ENCODE data around the gene ITPRIP. TPM values are rescaled to one million over a fixed set of nuclear protein-coding genes. Genes with fewer than 3 reads are reported as not detected.

Gene ITPRIP, protein sequence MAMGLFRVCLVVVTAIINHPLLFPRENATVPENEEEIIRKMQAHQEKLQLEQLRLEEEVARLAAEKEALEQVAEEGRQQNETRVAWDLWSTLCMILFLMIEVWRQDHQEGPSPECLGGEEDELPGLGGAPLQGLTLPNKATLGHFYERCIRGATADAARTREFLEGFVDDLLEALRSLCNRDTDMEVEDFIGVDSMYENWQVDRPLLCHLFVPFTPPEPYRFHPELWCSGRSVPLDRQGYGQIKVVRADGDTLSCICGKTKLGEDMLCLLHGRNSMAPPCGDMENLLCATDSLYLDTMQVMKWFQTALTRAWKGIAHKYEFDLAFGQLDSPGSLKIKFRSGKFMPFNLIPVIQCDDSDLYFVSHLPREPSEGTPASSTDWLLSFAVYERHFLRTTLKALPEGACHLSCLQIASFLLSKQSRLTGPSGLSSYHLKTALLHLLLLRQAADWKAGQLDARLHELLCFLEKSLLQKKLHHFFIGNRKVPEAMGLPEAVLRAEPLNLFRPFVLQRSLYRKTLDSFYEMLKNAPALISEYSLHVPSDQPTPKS
- 15.6 and 16.0 TPM in 2 replicates for polyA plus RNA-seq (2013)

DNA sequence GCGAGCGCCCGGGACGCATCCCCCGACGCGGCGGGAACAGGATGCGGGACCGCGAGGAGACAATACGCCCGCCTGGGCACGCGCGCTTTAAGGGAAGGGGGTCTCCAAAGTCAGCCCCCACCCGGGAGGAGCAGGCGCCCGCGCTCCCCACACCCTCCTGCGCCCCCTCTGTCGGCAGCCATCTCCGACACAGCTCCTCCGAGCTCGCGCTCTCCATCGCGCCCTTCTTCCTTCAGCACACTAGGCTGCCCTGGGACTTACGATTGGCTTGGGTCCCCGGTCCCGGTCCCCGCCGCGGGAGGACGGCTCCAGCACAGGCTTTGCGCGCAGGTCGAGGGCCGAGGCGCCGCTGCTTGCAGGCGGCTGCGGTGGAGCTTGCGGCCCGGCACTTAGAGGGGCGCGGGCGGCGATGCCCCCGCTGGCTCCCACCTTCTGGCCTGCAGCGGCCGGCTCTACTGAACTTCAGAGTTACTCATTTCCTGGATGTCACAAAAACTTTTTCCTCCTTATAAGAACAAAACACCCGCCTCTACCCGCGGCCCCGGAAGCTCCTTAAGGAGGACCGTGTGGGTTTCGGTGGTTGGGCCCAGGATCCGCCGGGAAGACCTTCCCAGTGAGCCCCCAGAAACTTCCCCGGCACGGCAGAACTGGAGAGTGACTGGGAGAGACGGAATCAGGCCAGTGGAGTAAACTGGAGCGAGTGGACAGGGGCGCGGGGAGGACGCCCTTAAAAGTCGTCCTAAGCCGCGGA is at the start of gene ITPRIP:
TSS of gene ITPRIP (minus strand) at position 481 of the 751 bp plus-strand sequence. CDS start 22,414 bp downstream, outside the sequence.
- Histone ChIP-seq H3K9ac (ENCODE audit: low read length) (peak within 1 kb of the TSS; percentile 79), H4K91ac (ENCODE audit: low read depth, low read length) (peak within 1 kb of the TSS; percentile 97), H2BK5ac (ENCODE audit: low read depth, low read length, poor library complexity) (peak within 1 kb of the TSS; percentile 100), H3K18ac (ENCODE audit: low read length) (peak within 1 kb of the TSS; percentile 97), H3K27me3 (ENCODE audit: insufficient read depth, low read length) (no peaks in the 10 kb centered on the region), H3K4ac (ENCODE audit: low read depth, low read length) (peak within 1 kb of the TSS; percentile 93), H3K4me3 (ENCODE audit: low read depth, low read length) (peak within 1 kb of the TSS; percentile 96), H2BK12ac (ENCODE audit: low read length) (peak within 1 kb of the TSS; percentile 94), H3K4me1 (ENCODE audit: control insufficient read depth in 1 of 2, insufficient read depth in 2 of 2, low read length in 2 of 2) (peaks cover 31% of the 10 kb centered on the region in 2 experiments), H3K36me3 (ENCODE audit: control insufficient read depth in 1 of 2, insufficient read depth in 2 of 2, low read length in 2 of 2) (peaks cover 0 to 2% of the 10 kb centered on the region in 2 experiments), H4K8ac (ENCODE audit: low read depth, low read length) (peak within 1 kb of the TSS; percentile 96), H3K23ac (ENCODE audit: low read length) (no peak within 1 kb of the TSS), H2AFZ (ENCODE audit: insufficient read depth, low read length, poor library complexity) (peak within 1 kb of the TSS; percentile 94), H2AK5ac (ENCODE audit: low read length) (peak within 1 kb of the TSS; percentile 61), H2BK120ac (ENCODE audit: insufficient read depth, low read length, poor library complexity) (peak within 1 kb of the TSS; percentile 100), H3K79me1 (ENCODE audit: low read length) (peaks cover 13% of the 10 kb centered on the region), H3K27ac (ENCODE audit: low read depth, low read length) (peak within 1 kb of the TSS; percentile 91), H3K9me3 (ENCODE audit: insufficient read depth, low read depth, low read length) (no peaks in the 10 kb centered on the region), H4K12ac (ENCODE audit: low read depth, low read length) (peak within 1 kb of the TSS; percentile 79), H3K4me2 (ENCODE audit: low read length) (peak within 1 kb of the TSS; percentile 61), H3K14ac (ENCODE audit: low read length) (peak within 1 kb of the TSS; percentile 98), H3K79me2 (ENCODE audit: control insufficient read depth, insufficient read depth, low read length, poor library complexity) (peaks cover 25% of the 10 kb centered on the region)
- WGBS (ENCODE audit: extremely low coverage, insufficient coverage, insufficient read length), result no CpG with 5 or more reads among the region's 70 CpGs
- peak in 1 of 2 donors; percentile 73 for DNase-seq

DNA sequence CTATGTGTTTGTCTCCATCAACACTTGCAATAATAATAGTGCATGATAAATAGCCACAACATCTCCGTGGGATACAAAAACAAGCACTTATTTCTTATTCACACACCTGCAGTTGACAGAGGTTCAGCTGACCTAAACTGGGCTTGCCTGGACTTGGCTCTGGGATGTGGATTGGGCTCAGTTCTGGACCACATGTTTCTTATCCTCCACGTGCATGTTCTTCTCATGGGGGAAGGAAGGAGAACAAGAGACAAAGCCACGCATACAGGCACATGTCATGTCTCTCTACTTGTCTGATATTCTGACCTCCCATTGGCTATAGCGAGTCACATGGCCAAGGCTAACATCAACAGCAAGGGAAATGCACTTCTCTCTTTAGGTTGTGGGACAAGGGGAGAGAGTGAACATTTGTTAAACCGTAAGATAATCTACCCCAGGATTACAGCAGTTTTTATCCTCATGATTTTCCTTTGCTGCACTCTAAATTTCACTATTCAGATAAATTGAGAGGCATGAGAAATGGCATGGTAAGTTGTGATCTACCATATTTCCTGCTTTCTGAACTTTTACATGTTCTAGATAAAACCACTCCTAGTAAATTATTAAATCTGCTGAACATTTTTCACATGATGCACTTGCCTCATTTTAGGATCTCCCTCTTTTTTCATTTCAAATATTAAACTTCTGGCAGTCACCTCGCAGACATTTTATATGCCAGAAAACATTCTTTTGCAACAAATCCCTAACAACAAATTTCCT is 49.0 kb upstream of the ITPRIP start:
- Histone ChIP-seq H2BK5ac (ENCODE audit: low read depth, low read length, poor library complexity) (no peak overlapping the region), H3K9ac (ENCODE audit: low read length) (no peak overlapping the region)
- WGBS (ENCODE audit: extremely low coverage, insufficient coverage, insufficient read length), result no CpG with 5 or more reads among the region's 6 CpGs

DNA sequence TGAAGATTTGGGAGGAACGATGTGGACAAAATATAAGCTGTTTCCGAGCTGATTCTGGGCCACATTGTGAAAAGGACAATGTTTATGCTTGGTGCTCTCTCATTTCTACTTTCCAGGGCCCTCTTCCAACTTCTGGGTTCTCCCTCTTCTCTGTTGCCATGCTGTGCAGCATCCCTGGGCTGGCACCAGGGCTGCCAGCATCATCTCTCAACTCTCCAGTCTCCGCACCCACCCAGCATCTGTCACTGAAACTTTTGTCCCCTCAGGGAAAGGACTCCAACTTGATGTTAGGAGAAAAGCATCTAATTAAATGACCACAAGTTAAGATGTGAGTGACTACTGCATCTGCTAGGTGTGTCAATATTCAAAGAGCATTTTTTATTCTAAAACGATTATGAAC is 42.1 kb upstream of the ITPRIP start:
- Histone ChIP-seq H3K4ac (ENCODE audit: low read depth, low read length) (no peak overlapping the region), H2AFZ (ENCODE audit: insufficient read depth, low read length, poor library complexity) (no peak overlapping the region), H2BK12ac (ENCODE audit: low read length) (no peak overlapping the region), H3K18ac (ENCODE audit: low read length) (no peak overlapping the region), H2BK5ac (ENCODE audit: low read depth, low read length, poor library complexity) (no peak overlapping the region), H3K4me2 (ENCODE audit: low read length) (no peak overlapping the region), H2BK120ac (ENCODE audit: insufficient read depth, low read length, poor library complexity) (no peak overlapping the region), H3K23ac (ENCODE audit: low read length) (no peak overlapping the region), H3K9me3 (ENCODE audit: insufficient read depth, low read depth, low read length) (no peaks in the 10 kb centered on the region), H3K14ac (ENCODE audit: low read length) (no peak overlapping the region), H4K12ac (ENCODE audit: low read depth, low read length) (no peak overlapping the region), H3K27me3 (ENCODE audit: insufficient read depth, low read length) (no peaks in the 10 kb centered on the region), H3K9ac (ENCODE audit: low read length) (no peak overlapping the region), H3K4me3 (ENCODE audit: low read depth, low read length) (no peak overlapping the region), H2AK5ac (ENCODE audit: low read length) (no peak overlapping the region), H3K27ac (ENCODE audit: low read depth, low read length) (no peak overlapping the region), H3K36me3 (ENCODE audit: control insufficient read depth in 1 of 2, insufficient read depth in 2 of 2, low read length in 2 of 2) (no peaks in the 10 kb centered on the region), H4K8ac (ENCODE audit: low read depth, low read length) (no peak overlapping the region), H3K79me1 (ENCODE audit: low read length) (no peaks in the 10 kb centered on the region), H4K91ac (ENCODE audit: low read depth, low read length) (no peak overlapping the region), H3K4me1 (ENCODE audit: control insufficient read depth in 1 of 2, insufficient read depth in 2 of 2, low read length in 2 of 2) (no peaks in the 10 kb centered on the region), H3K79me2 (ENCODE audit: control insufficient read depth, insufficient read depth, low read length, poor library complexity) (no peaks in the 10 kb centered on the region)
- DNase-seq, result no peak
- WGBS (ENCODE audit: extremely low coverage, insufficient coverage, insufficient read length), result no CpG with 5 or more reads among the region's 4 CpGs

More for the DNA sequence above, 49.0 kb upstream of the ITPRIP start:
- H3K27ac ChIP-seq (ENCODE audit: low read depth, low read length), result no peak overlapping the region
- H3K14ac ChIP-seq (ENCODE audit: low read length), result no peak overlapping the region
- H2BK12ac ChIP-seq (ENCODE audit: low read length), result no peak overlapping the region
- no peak overlapping the region for H4K12ac ChIP-seq (ENCODE audit: low read depth, low read length)
- H3K36me3 ChIP-seq (ENCODE audit: control insufficient read depth in 1 of 2, insufficient read depth in 2 of 2, low read length in 2 of 2), result no peaks in the 10 kb centered on the region
- no peak overlapping the region for H3K4me3 ChIP-seq (ENCODE audit: low read depth, low read length)
- H3K79me1 ChIP-seq (ENCODE audit: low read length), result no peaks in the 10 kb centered on the region
- no peak for DNase-seq
- no peak overlapping the region for H2BK120ac ChIP-seq (ENCODE audit: insufficient read depth, low read length, poor library complexity)
- no peak overlapping the region for H4K91ac ChIP-seq (ENCODE audit: low read depth, low read length)
- no peaks in the 10 kb centered on the region for H3K9me3 ChIP-seq (ENCODE audit: insufficient read depth, low read depth, low read length)
- H3K79me2 ChIP-seq (ENCODE audit: control insufficient read depth, insufficient read depth, low read length, poor library complexity), result no peaks in the 10 kb centered on the region
- no peak overlapping the region for H3K23ac ChIP-seq (ENCODE audit: low read length)
- no peak overlapping the region for H2AK5ac ChIP-seq (ENCODE audit: low read length)
- H3K4ac ChIP-seq (ENCODE audit: low read depth, low read length), result no peak overlapping the region
- H3K4me2 ChIP-seq (ENCODE audit: low read length), result no peak overlapping the region
- peaks cover 0 to 5% of the 10 kb centered on the region in 2 experiments for H3K4me1 ChIP-seq (ENCODE audit: control insufficient read depth in 1 of 2, insufficient read depth in 2 of 2, low read length in 2 of 2)
- H3K18ac ChIP-seq (ENCODE audit: low read length), result no peak overlapping the region
- no peak overlapping the region for H4K8ac ChIP-seq (ENCODE audit: low read depth, low read length)
- H2AFZ ChIP-seq (ENCODE audit: insufficient read depth, low read length, poor library complexity), result no peak overlapping the region
- H3K27me3 ChIP-seq (ENCODE audit: insufficient read depth, low read length), result no peaks in the 10 kb centered on the region

DNA sequence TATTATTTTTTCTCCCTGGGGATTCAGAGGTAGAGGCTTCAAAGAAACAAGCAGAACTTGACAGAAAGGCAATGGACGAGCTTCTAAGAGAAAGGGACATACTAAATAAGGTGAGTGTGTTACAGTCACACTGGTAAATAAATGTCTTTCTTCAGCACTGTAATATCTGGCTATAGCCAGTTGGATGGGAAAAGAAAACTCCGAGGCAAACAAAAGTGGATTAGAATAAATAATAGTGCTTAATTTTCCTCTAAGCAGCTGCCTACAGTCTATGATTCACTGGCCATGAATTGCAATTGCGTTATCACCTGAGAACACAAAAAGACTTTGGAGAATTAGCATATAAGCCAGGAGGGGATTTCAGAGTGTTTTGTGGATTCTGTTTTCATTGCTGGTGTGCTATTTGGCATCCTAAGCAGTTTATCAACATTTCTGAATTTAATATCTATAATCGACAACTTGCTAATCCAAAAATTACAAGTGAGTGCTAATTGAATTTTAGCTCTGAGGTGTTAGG is 38.6 kb upstream of the ITPRIP start:
- Histone ChIP-seq H2BK120ac (ENCODE audit: insufficient read depth, low read length, poor library complexity) (no peak overlapping the region), H4K91ac (ENCODE audit: low read depth, low read length) (no peak overlapping the region), H3K4me3 (ENCODE audit: low read depth, low read length) (no peak overlapping the region), H3K4me1 (ENCODE audit: control insufficient read depth in 1 of 2, insufficient read depth in 2 of 2, low read length in 2 of 2) (no peaks in the 10 kb centered on the region), H3K36me3 (ENCODE audit: control insufficient read depth in 1 of 2, insufficient read depth in 2 of 2, low read length in 2 of 2) (no peaks in the 10 kb centered on the region), H3K18ac (ENCODE audit: low read length) (no peak overlapping the region), H3K79me1 (ENCODE audit: low read length) (no peaks in the 10 kb centered on the region), H3K9me3 (ENCODE audit: insufficient read depth, low read depth, low read length) (no peaks in the 10 kb centered on the region), H2BK12ac (ENCODE audit: low read length) (no peak overlapping the region), H3K14ac (ENCODE audit: low read length) (no peak overlapping the region), H3K79me2 (ENCODE audit: control insufficient read depth, insufficient read depth, low read length, poor library complexity) (no peaks in the 10 kb centered on the region), H4K12ac (ENCODE audit: low read depth, low read length) (no peak overlapping the region), H3K4ac (ENCODE audit: low read depth, low read length) (no peak overlapping the region), H3K27ac (ENCODE audit: low read depth, low read length) (no peak overlapping the region), H4K8ac (ENCODE audit: low read depth, low read length) (no peak overlapping the region), H2BK5ac (ENCODE audit: low read depth, low read length, poor library complexity) (no peak overlapping the region), H3K4me2 (ENCODE audit: low read length) (no peak overlapping the region), H2AK5ac (ENCODE audit: low read length) (no peak overlapping the region), H2AFZ (ENCODE audit: insufficient read depth, low read length, poor library complexity) (no peak overlapping the region), H3K9ac (ENCODE audit: low read length) (no peak overlapping the region), H3K23ac (ENCODE audit: low read length) (no peak overlapping the region), H3K27me3 (ENCODE audit: insufficient read depth, low read length) (no peaks in the 10 kb centered on the region)
- WGBS (ENCODE audit: extremely low coverage, insufficient coverage, insufficient read length), result no CpG with 5 or more reads among the region's 4 CpGs
- DNase-seq, result peak in 1 of 2 donors; percentile 43

All from trophoblast cell (in vitro differentiated cells and primary cell).